Motor neuron (in vitro differentiated cells): ENCODE results near the gene PALM. TPM values are rescaled to one million over a fixed set of nuclear protein-coding genes. Genes with fewer than 3 reads are reported as not detected.
A peak's percentile ranks its signal among the peaks of the same experiment; 100 is the strongest.

Experiments
- ATAC-seq, 8 experiments: fragments of 200-7000 bp; cut with Tn5 transposase; replicated peaks in 6 of 8; 2 replicates each; pipeline ENCODE4 v1.8.0; 2021; ENCODE audit warnings: mild to moderate bottlenecking in 8 of 8, moderate library complexity in 8 of 8
- H3K27ac ChIP-seq, 2 donors: fragments of 250-450 bp; sonication (Bioruptor Pico); 2 replicates each; pipeline ENCODE4 v1.9.0; 2021; ENCODE audit warnings: antibody characterized with exemption in 2 of 2, mild to moderate bottlenecking in 2 of 2, moderate library complexity in 1 of 2
- H3K4me1 ChIP-seq, 2 donors: fragments of 250-450 bp; sonication (Bioruptor Pico); replicated peaks in 1 of 2; 2 replicates each; pipeline ENCODE4 v1.6.1; 2021; ENCODE audit warnings: antibody characterized with exemption in 2 of 2, mild to moderate bottlenecking in 2 of 2, moderate library complexity in 1 of 2
- H3K4me3 ChIP-seq, 5 donors: fragments of 250-450 bp; sonication (Bioruptor Pico); 2 replicates each; pipeline ENCODE4 v1.9.0; 2021; ENCODE audit warnings: antibody characterized with exemption in 5 of 5, mild to moderate bottlenecking in 5 of 5, moderate library complexity in 4 of 5
- WGBS, 10 experiments: fragments of 450-650 bp; shearing (Covaris generic); methylation state at CpG; one replicate each; pipeline ENCODE4 v1.0.0; 2022; 5-methylcytosine and 5-hydroxymethylcytosine counted together
- in situ Hi-C, 9 experiments: fragments of 400-800 bp; cut with MboI; loops; one replicate each; pipeline ENCODE4 v1.15.0; 2021; ENCODE audit warnings: low sequenced_read_pairs in 9 of 9, low pct_unique_long_range_greater_than_20kb in 2 of 9; ENCODE audit not compliant: unreplicated experiment in 9 of 9
- total RNA-seq, 8 experiments: library from RNA; unstranded; fragments of 300-600 nt; gene quantifications; 2 replicates each; pipeline versions ENCODE4 v1.2.3 to v1.2.4, GENCODE V29; 2022

Gene PALM
- total RNA-seq, 8 experiments from 2014 or later: 6.0 to 116 (median 70.4) TPM

DNA sequence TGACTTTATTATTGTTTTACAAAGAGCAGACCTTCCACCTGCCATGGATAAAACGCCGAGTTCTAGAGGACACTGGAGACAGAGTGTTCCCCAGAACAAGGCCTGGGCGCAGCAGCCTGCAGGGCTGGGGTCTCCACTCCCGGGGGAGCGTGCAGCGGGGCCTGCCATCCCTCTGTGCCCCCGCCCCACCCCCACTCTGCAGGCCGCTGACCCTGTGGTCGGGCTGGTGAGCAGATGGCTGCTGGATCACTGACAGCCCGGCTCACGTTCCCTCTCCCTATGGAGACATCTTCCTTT is 79.9 kb downstream of the PALM start:
- Histone ChIP-seq H3K4me1 (peaks cover 25 to 26% of the 10 kb centered on the region in 2 donors), H3K27ac (peak overlapping the region; percentile 82 to 91), H3K4me3 (no peak overlapping the region)
- in situ Hi-C loops: no loop called here
- 20% methylated on average over 2 of the region's 11 CpGs; no CpG with 5 or more reads in 9 of the 10 experiments for WGBS, 10 experiments
- ATAC-seq: no peak

DNA sequence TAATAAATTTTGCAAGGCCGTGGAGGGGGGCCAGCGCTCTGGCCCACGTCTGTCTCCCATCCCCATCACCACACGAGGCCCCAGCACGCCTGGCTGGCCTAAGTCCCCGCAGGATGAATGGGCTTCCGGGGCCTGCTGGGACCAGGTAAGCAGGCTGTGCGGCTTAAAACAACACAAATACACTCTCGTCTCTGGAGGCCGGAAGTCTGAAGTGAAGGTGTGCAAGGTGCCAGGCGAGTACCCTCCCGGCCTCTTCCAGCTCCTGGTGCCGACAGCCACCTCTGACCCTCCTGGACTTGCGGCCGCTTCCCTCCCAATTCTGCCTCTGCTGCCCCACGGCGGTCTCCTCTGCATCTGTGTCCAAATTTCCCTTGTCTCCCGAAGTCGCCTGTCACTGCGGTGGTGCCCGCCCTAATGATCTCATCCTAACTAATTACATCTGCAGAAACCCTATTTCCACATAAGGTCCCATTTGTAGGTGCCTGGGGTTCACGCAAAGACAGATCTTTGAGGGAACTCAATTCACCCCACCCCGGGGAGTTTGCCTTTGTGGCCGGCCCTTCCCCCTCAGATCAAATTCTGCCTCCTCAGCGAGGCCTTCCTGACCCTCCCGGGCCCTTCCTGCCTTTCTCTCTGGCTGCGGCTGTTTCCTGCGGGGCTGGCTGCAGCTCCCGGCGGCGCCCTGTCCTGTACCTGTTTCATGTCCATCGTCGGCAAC is 80.4 kb downstream of the PALM start:
- Histone ChIP-seq H3K4me1 (peaks cover 25 to 26% of the 10 kb centered on the region in 2 donors), H3K4me3 (no peak overlapping the region), H3K27ac (peak overlapping the region; percentile 82 to 91)
- peak; percentile 62 to 85 (median 74) for ATAC-seq
- in situ Hi-C loops: no loop called here
- 22 to 57% (median 25%) methylated on average over 2 to 13 of the region's 33 CpGs; no CpG with 5 or more reads in 5 of the 10 experiments for WGBS, 10 experiments

DNA sequence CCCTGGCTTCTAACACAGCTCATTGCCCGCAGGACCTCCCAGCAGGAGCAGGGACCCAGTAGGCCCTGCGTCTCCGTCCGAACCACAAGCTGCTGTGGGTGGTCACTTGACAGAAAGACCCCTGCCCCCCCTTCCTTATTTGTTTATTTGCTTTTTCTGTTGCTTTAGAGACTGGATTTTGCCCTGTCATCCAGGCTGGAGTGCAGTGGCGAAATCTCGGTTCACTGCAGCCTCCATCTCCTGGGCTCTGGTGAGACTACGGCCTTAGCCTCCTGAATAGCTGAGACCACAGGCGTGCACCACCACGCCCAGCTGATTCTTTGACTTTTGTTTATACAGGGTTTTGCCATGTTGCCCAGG is 80.9 kb downstream of the PALM start:
- 58 to 100% (median 89%) methylated on average over 1 to 6 of the region's 9 CpGs; no CpG with 5 or more reads in 2 of the 10 experiments for WGBS, 10 experiments
- peak in 1 of 8 experiments; percentile 12 for ATAC-seq
- H3K4me3 ChIP-seq: no peak overlapping the region
- in situ Hi-C loops: no loop called here
- peak overlapping the region; percentile 82 to 91 for H3K27ac ChIP-seq
- peaks cover 25 to 26% of the 10 kb centered on the region in 2 donors for H3K4me1 ChIP-seq

DNA sequence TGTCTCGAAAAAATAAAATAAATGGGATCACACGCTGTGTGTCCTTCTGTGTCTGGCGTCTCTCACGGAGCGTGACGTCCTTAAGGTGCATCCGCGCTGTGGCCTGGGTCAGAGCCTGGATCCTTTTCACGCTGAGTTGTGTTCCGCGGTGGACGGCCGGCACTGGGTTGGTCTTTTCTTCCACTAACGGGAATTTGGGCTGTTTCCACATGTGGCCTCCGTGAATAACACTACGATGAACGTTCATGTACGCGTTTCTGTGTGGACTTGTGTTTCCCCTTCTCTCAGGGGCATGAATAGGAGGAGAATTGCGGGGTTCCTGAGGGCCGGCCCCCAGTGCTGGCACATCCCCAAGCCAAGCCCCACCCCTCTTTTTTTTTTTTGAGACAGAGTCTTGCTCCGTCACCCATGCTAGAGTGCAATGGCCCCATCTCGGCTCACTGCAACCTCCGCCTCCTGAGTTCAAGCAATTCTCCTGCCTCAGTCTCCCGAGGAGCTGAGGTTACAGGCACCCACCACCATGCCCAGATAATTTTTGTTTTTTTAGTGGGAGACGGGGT is 82.4 kb downstream of the PALM start:
- in situ Hi-C loops: no loop called here
- no peak overlapping the region for H3K27ac ChIP-seq
- H3K4me1 ChIP-seq: peaks cover 25 to 26% of the 10 kb centered on the region in 2 donors
- H3K4me3 ChIP-seq: no peak overlapping the region
- WGBS, 10 experiments: 90 to 100% (median 96%) methylated on average over 1 to 11 of the region's 26 CpGs; no CpG with 5 or more reads in 5 of the 10 experiments
- ATAC-seq: no peak

DNA sequence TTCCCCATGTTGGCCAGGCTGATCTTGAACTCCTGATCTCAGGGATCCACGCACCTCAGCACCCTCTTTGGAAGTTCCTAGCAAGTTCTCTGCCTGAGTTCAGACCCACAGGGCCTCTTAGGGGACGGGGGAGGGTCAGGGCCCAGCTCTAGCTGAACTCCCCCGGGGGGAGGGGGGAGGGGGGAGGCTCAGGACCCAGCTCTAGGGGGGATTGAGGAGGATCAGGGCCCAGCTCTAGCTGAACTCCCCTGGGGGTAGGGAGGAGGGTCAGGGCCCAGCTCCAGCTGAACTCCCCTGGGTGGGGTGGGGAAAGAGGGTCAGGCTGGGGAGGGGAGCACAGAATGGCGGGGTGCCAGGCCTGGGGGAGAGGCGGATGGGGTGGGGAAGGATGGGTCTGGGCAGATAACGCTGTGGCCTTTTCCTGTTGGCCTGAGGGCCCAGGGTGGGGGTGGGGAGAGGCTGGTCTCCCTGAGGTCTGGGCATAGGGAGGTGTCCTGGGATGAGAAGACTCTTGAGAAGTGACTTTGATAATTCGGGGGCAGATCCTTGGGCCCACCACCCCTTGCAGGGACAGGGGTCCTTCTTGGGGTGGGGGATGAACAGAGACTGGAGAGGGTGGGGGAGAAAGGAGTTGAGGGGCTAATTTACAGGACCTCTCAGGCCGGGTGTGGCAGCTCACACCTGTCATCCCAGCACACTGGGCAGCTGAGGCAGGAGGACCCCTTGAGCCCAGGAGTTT is 83.0 kb downstream of the PALM start:
- ATAC-seq: no peak
- Histone ChIP-seq H3K27ac (no peak overlapping the region), H3K4me3 (no peak overlapping the region), H3K4me1 (peaks cover 26 to 28% of the 10 kb centered on the region in 2 donors)
- WGBS, 10 experiments: 8 to 100% methylated on average over 1 to 2 of the region's 8 CpGs; no CpG with 5 or more reads in 8 of the 10 experiments
- in situ Hi-C loops: no loop called here

DNA sequence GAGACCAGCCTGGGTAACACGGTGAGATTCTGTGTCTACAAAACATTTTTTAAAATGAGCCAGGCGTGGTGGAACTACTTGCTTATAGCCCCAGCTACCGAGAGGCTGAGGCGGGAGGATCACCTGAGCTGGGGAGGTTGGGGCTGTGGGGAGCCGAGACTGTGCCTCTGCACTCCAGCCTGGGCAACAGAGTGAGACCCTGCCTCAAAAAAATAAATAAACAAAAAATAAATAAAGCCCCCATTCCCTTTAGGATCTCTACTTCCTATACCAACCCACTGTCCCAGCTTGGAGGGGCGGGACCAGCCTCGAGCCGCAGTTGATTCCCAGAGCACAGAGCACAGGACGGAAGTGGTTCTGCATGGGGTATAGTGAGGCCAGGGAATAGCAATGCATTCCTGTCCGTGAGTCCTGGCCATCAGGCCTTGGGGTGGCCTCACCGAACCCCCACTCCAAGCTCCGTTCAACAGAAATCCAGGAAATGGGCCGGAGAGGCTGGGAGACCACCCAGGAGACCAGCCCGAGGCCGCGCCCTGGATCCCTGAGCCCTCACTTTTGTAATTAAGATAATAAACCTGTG is 83.7 kb downstream of the PALM start:
- ATAC-seq: no peak
- Histone ChIP-seq H3K4me3 (no peak overlapping the region), H3K27ac (no peak overlapping the region), H3K4me1 (peaks cover 25 to 28% of the 10 kb centered on the region in 2 donors)
- in situ Hi-C loops: no loop called here
- WGBS, 10 experiments: 60 to 100% (median 86%) methylated on average over 1 to 7 of the region's 16 CpGs; no CpG with 5 or more reads in 4 of the 10 experiments

DNA sequence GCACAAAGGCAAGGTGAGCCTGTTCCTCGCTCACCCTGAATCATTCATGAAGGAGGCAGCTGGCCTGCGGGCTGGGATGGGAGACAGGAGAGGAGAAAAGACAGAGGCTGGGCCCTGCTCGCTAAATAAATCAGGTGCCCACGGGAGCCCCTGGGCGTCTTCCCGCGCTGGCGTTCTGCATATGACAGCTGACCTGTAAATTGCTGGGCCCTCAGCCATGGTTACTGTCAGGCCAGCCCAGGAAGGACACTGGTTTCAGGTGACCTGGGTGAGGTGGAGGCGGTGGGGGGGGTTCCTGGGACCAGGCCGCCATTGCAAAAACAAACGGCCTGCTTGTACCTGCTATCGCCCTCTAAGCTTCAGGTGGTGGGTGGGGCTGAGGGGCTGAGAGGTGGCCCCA is 85.1 kb downstream of the PALM start:
- Histone ChIP-seq H3K4me1 (peaks cover 14 to 17% of the 10 kb centered on the region in 2 donors), H3K27ac (no peak overlapping the region), H3K4me3 (no peak overlapping the region)
- 83 to 100% (median 90%) methylated on average over 1 to 8 of the region's 12 CpGs; no CpG with 5 or more reads in 5 of the 10 experiments for WGBS, 10 experiments
- no peak for ATAC-seq
- in situ Hi-C loops: no loop called here

DNA sequence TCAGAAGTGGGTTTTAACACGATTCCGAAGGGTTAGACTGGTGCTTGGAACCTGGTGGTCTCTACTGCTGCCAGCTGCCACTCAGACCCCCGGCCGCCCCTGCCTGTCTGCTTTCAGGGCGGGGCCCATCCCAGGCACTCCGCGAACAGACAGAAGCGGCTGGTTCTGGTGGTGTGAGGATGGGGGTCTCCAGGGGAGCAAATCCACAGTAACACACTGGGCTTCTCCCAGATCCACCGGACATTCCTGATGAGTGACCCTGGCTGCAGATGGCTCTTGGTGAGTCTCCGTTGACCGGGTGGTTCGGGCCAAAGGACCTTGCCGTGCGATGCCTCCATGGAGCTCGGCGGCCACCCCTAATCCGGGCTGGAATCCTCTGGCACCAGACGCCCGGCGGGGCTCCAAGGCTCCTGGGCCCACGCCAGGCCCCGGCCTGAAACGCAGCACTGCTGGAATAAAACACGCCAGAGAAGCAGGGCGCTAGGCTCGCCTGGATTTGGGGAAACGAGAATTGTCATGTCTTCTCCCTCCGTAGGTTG is 86.4 kb downstream of the PALM start:
- H3K27ac ChIP-seq: no peak overlapping the region
- in situ Hi-C loops: no loop called here
- H3K4me3 ChIP-seq: no peak overlapping the region
- WGBS, 10 experiments: 29 to 100% (median 60%) methylated on average over 1 to 8 of the region's 28 CpGs; no CpG with 5 or more reads in 5 of the 10 experiments
- no peak for ATAC-seq
- H3K4me1 ChIP-seq: peaks cover 16 to 17% of the 10 kb centered on the region in 2 donors

DNA sequence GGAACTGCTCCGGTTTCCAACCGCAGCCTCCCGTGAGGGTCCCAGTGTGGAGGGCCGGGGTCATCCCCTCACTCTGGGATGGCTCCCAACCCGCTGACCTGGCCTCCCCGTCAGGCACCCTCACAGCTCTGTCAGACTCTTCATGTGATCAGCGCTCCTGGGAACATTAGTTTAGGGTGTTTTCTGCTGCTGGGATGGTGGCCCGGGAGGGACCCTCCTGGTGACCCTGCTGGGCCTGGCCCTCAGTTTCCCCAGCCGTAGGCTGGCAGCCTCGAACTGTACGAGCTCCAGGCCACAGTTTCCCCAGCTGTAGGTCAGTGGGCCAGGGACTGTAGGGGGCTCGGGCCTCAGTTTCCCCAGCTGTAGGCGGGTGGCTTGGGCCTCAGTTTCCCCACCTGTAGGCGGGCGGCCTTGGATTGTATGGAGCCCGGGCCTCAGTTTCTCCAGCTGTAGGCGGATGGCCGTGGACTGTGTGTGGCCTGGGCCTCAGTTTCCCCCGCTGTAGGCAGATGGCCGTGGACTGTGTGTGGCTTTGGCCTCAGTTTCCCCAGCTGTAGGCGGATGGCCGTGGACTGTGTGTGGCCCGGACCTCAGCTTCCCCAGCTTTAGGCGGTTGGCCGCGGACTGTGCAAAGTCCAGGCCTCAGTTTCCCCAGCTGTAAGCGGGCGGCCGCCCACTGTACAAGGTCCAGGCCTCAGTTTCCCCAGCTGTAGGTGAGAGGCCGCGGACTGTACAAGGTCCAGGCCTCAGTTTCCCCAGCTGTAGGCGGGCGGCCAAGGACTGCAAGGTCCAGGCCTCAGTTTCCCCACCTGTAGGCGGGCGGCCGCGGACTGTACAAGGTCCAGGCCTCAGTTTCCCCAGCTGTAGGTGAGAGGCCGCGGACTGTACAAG is 87.2 kb downstream of the PALM start:
- Histone ChIP-seq H3K4me3 (peak overlapping the region; percentile 44 to 48 (median 46)), H3K4me1 (peaks cover 18 to 25% of the 10 kb centered on the region in 2 donors), H3K27ac (peak overlapping the region in 1 of 2 donors; percentile 81)
- 70 to 100% (median 93%) methylated on average over 1 to 6 of the region's 39 CpGs; no CpG with 5 or more reads in 6 of the 10 experiments for WGBS, 10 experiments
- in situ Hi-C loops: no loop called here
- no peak for ATAC-seq

DNA sequence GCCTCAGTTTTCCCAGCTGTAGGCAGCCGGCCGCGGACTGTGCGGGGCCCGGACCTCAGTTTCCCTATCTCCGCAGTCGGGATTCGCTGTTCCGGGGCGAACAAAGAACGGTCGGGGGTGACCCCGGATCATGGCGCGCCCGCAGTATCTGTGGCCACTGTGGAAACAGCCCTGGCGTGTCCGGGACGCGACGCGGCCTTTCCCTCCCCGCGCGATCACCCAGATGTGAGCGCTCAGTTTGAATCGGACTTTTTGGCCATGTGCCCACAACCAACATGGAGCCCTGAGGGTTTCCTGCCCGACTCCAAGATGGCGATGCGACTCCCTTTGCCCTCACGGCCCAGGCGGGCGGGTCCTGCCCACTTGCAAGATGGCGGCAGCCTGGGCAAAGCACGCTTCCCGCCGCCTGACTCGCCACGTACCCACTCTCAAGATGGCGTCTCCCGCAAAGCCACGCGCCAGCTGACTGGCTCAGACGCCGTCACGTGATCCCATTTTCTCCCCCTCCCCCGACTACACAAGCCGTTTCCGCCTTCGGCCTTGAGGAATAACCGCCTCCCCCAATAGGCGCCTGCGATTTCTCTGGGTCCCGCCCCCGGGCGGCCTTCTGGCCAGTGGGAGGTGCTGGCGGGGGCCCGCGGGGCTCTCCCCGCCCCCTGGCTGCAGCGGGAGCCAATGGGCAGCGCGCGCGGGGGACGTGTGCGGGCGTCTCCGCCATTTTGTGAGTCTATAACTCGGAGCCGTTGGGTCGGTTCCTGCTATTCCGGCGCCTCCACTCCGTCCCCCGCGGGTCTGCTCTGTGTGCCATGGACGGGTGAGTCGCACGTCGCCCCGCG is 88.2 kb downstream of the PALM start, which contains the start of gene PTBP1:
PTBP1 (plus strand) TSS at position 761 of the 836 bp plus-strand sequence; CDS start at position 807, 46 bp downstream.
- Histone ChIP-seq H3K4me3 (peak within 1 kb of the TSS; percentile 76 to 100 (median 96)), H3K27ac (peak within 1 kb of the TSS; percentile 99), H3K4me1 (peaks cover 24 to 30% of the 10 kb centered on the region in 2 donors)
- ATAC-seq: peak; percentile 67 to 90 (median 86)
- in situ Hi-C loops: no loop called here
- 0 to 1% (median 0%) methylated on average over 2 to 12 of the region's 83 CpGs; no CpG with 5 or more reads in 6 of the 10 experiments for WGBS, 10 experiments
